Neural cell (in vitro differentiated cells): ENCODE data around the gene CHTF18. TPM values are rescaled to one million over a fixed set of nuclear protein-coding genes. Genes with fewer than 3 reads are reported as not detected.

Source experiments
- polyA plus RNA-seq: library from polyadenylated mRNA; depleted of rRNA; stranded (reverse); fragments of >200 nt; gene quantifications from 2 replicates; pipeline ENCODE4 v1.2.3, GENCODE V29; 2014
- small RNA-seq, 3 experiments: library from RNA; depleted of rRNA; stranded (forward); fragments of <200 nt; gene quantifications; one replicate each; pipeline ENCODE3, GENCODE V24; 2012

CHTF18 gene
- polyA plus RNA-seq, 1 donor from 2014 or later: 31.2 TPM

Small RNAs within 50 kb of the gene (small RNA-seq; reads per million reads assigned to genes)
- 0 reads per million in 3 experiments for gene MIR662

Other genes with a start within 250 kb of the CHTF18 start
- gene PRR35, start 228.2 kb upstream of the CHTF18 start, polyA plus RNA-seq: not detected in 2 replicates
- gene NHLRC4, start 221.6 kb upstream of the CHTF18 start, polyA plus RNA-seq: not detected in 2 replicates
- gene PIGQ, start 218.7 kb upstream of the CHTF18 start, polyA plus RNA-seq: 69.2 and 78.8 TPM in 2 replicates
- gene RAB40C, start 198.6 kb upstream of the CHTF18 start, polyA plus RNA-seq: 40.7 and 44.5 TPM in 2 replicates
- gene WFIKKN1, start 157.6 kb upstream of the CHTF18 start, polyA plus RNA-seq: 0.43 and 1.1 TPM in 2 replicates
- 127 and 128 TPM in 2 replicates for gene METTL26, start 152.3 kb upstream of the CHTF18 start, polyA plus RNA-seq
- 29.1 and 54.1 TPM in 2 replicates for gene MCRIP2, start 146.8 kb upstream of the CHTF18 start, polyA plus RNA-seq
- gene WDR90, start 139.3 kb upstream of the CHTF18 start, polyA plus RNA-seq: 30.0 and 32.1 TPM in 2 replicates
- gene RHOT2, start 120.5 kb upstream of the CHTF18 start, polyA plus RNA-seq: 132 and 192 TPM in 2 replicates
- gene RHBDL1, start 112.9 kb upstream of the CHTF18 start, polyA plus RNA-seq: 7.2 and 10.8 TPM in 2 replicates
- 120 and 151 TPM in 2 replicates for gene STUB1, start 108.2 kb upstream of the CHTF18 start, polyA plus RNA-seq
- 44.7 and 51.6 TPM in 2 replicates for gene JMJD8, start 104.3 kb upstream of the CHTF18 start, polyA plus RNA-seq
- gene WDR24, start 98.2 kb upstream of the CHTF18 start, polyA plus RNA-seq: 23.0 and 28.8 TPM in 2 replicates
- gene FBXL16, start 82.8 kb upstream of the CHTF18 start, polyA plus RNA-seq: 3.4 and 6.1 TPM in 2 replicates
- 37.6 and 56.1 TPM in 2 replicates for gene METRN, start 73.5 kb upstream of the CHTF18 start, polyA plus RNA-seq
- gene ANTKMT, start 67.5 kb upstream of the CHTF18 start, polyA plus RNA-seq: 73.4 and 98.7 TPM in 2 replicates
- 8.8 and 10.7 TPM in 2 replicates for gene CCDC78, start 62.2 kb upstream of the CHTF18 start, polyA plus RNA-seq
- gene HAGHL, start 61.5 kb upstream of the CHTF18 start, polyA plus RNA-seq: 28.3 and 37.6 TPM in 2 replicates
- 57.8 and 62.4 TPM in 2 replicates for gene CIAO3, start 47.6 kb upstream of the CHTF18 start, polyA plus RNA-seq
- gene MSLN, start 27.9 kb upstream of the CHTF18 start, polyA plus RNA-seq: 0.40 and 0.63 TPM in 2 replicates
- gene RPUSD1, start 239 bp upstream of the CHTF18 start, polyA plus RNA-seq: 42.4 and 44.8 TPM in 2 replicates
- gene GNG13, start 12.1 kb downstream of the CHTF18 start, polyA plus RNA-seq: not detected in 2 replicates
- 9.2 and 16.2 TPM in 2 replicates for gene LMF1, start 182.4 kb downstream of the CHTF18 start, polyA plus RNA-seq
- 3.9 and 4.6 TPM in 2 replicates for gene SOX8, start 193.2 kb downstream of the CHTF18 start, polyA plus RNA-seq